C4-2B (cell line): ENCODE measurements around the gene SF3A1.

Experiments used
- ZFX ChIP-seq: fragments of 450-650 bp; IDR thresholded peaks from 2 replicates; pipeline ENCODE4 v1.6.1; 2017
- TF ChIP-seq, protein P1 (sequence below): fragments of 450-650 bp; conservative IDR thresholded peaks from 2 replicates; pipeline ENCODE4 v1.5.1; 2017; ENCODE audit warnings: mild to moderate bottlenecking

DNA sequence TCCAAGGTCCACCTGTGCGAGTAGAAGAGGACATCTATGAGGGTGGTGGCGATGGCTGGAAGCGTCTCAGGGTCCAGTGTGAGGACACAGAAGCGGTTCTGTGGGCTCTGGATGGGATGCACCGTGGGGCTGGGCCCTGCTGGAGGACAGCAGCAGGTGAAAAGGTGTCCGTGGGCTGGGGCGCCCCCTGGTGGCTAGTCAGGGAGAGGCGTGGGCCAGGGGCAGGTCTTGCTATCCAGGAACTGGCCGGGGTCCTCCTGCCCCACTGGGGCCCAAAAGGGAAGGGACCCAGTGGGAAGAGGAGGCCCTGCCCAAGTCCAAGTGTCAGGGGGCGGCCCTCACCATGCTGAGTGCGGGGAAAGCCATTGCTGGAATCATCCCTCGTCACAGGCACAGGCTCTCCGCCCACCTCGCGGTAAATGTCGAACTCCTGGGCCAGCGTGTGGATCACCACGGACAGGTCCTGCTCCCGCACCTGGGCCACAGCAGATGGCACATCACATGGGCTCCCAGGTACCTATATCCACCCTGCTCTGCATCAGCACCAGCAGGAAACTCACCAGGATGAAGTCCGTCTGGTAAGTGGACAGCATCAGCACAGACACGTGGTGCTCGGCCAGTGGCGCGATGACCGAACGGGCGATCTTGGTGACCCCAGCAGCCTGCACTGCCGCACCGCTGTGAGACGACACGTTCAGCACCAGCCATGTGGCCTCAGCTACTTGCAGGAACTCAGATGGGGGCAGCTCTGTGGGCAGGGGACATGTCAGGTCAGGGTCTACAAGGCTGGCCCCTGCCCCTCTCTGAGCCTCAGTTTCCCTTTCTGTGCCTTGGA lies 69.7 kb downstream of the SF3A1 start:
- TF ChIP-seq, protein P1, sequence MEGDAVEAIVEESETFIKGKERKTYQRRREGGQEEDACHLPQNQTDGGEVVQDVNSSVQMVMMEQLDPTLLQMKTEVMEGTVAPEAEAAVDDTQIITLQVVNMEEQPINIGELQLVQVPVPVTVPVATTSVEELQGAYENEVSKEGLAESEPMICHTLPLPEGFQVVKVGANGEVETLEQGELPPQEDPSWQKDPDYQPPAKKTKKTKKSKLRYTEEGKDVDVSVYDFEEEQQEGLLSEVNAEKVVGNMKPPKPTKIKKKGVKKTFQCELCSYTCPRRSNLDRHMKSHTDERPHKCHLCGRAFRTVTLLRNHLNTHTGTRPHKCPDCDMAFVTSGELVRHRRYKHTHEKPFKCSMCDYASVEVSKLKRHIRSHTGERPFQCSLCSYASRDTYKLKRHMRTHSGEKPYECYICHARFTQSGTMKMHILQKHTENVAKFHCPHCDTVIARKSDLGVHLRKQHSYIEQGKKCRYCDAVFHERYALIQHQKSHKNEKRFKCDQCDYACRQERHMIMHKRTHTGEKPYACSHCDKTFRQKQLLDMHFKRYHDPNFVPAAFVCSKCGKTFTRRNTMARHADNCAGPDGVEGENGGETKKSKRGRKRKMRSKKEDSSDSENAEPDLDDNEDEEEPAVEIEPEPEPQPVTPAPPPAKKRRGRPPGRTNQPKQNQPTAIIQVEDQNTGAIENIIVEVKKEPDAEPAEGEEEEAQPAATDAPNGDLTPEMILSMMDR = peak; percentile 93
- no peak for TF ChIP-seq ZFX
